OCI-LY7 (cell line): ENCODE data around the gene HAGHL.

Source experiments
- CTCF ChIP-seq: fragments of 200-600 bp; sonication (generic); conservative IDR thresholded peaks from 2 replicates; pipeline ENCODE4 v1.5.1; 2014; ENCODE audit warnings: mild to moderate bottlenecking, antibody characterized with exemption, low read length, moderate library complexity, mixed read lengths
- EZH2phosphoT487 ChIP-seq: fragments of 200-600 bp; sonication (generic); IDR thresholded peaks from 2 replicates; pipeline ENCODE4 v1.6.1; 2018; ENCODE audit warnings: low read depth, borderline replicate concordance, mild to moderate bottlenecking, mixed run types, antibody characterized with exemption, low read length, moderate library complexity, mixed read lengths

- TF ChIP-seq CTCF (no peak), EZH2phosphoT487 (no peak)
Measured at GRCh38 chr16:723695-724094, 3.2 kb upstream of the HAGHL start.
